ENCODE results near the gene CREB5.

CREB5 gene

GRCh38 chr7:28700790-28701203 is 288.5 kb downstream of the CREB5 start:
- in situ Hi-C loops (cut with MboI; ENCODE audit: low sequenced_read_pairs) = no loop called here

- in situ Hi-C loops (cut with MboI; ENCODE audit: low sequenced_read_pairs) = no loop called here
Measured at GRCh38 chr7:28701731-28702130, 289.4 kb downstream of the CREB5 start.

- in situ Hi-C loops (cut with MboI; ENCODE audit: low sequenced_read_pairs) = no loop called here
Measured at GRCh38 chr7:28702171-28702570, 289.9 kb downstream of the CREB5 start.

- in situ Hi-C loops (cut with MboI; ENCODE audit: low sequenced_read_pairs) = no loop called here
Measured at GRCh38 chr7:28703037-28703765, 290.9 kb downstream of the CREB5 start.

- in situ Hi-C loops (cut with MboI; ENCODE audit: low sequenced_read_pairs) = no loop called here
Measured at GRCh38 chr7:28704706-28705105, 292.4 kb downstream of the CREB5 start.

GRCh38 chr7:28705350-28705749 is 293.0 kb downstream of the CREB5 start:
- in situ Hi-C loops (cut with MboI; ENCODE audit: low sequenced_read_pairs) = no loop called here

- in situ Hi-C loops (cut with MboI; ENCODE audit: low sequenced_read_pairs) = no loop called here
Measured at GRCh38 chr7:28706584-28706983, 294.3 kb downstream of the CREB5 start.

- in situ Hi-C loops (cut with MboI; ENCODE audit: low sequenced_read_pairs) = no loop called here
Measured at GRCh38 chr7:28707291-28707690, 295.0 kb downstream of the CREB5 start.

GRCh38 chr7:28708033-28708951 is 296.0 kb downstream of the CREB5 start:
- in situ Hi-C loops (cut with MboI; ENCODE audit: low sequenced_read_pairs) = no loop called here

- in situ Hi-C loops (cut with MboI; ENCODE audit: low sequenced_read_pairs) = no loop called here
Measured at GRCh38 chr7:28709748-28710147, 297.4 kb downstream of the CREB5 start.

- in situ Hi-C loops (cut with MboI; ENCODE audit: low sequenced_read_pairs) = no loop called here
Measured at GRCh38 chr7:28711114-28711513, 298.8 kb downstream of the CREB5 start.

- in situ Hi-C loops (cut with MboI; ENCODE audit: low sequenced_read_pairs) = no loop called here
Measured at GRCh38 chr7:28714459-28715120, 302.3 kb downstream of the CREB5 start.

GRCh38 chr7:28717445-28718054 is 305.2 kb downstream of the CREB5 start:
- in situ Hi-C loops (cut with MboI; ENCODE audit: low sequenced_read_pairs) = no loop called here

- in situ Hi-C loops (cut with MboI; ENCODE audit: low sequenced_read_pairs) = no loop called here
Measured at GRCh38 chr7:28718055-28718481, 305.8 kb downstream of the CREB5 start.

- in situ Hi-C loops (cut with MboI; ENCODE audit: low sequenced_read_pairs) = no loop called here
Measured at GRCh38 chr7:28718545-28718944, 306.2 kb downstream of the CREB5 start.

- in situ Hi-C loops (cut with MboI; ENCODE audit: low sequenced_read_pairs) = no loop called here
Measured at GRCh38 chr7:28722684-28723083, 310.4 kb downstream of the CREB5 start.

GRCh38 chr7:28723336-28723735 is 311.0 kb downstream of the CREB5 start:
- in situ Hi-C loops (cut with MboI; ENCODE audit: low sequenced_read_pairs) = no loop called here

- in situ Hi-C loops (cut with MboI; ENCODE audit: low sequenced_read_pairs) = no loop called here
Measured at GRCh38 chr7:28724563-28724962, 312.2 kb downstream of the CREB5 start.

- in situ Hi-C loops (cut with MboI; ENCODE audit: low sequenced_read_pairs) = no loop called here
Measured at GRCh38 chr7:28725045-28725642, 312.8 kb downstream of the CREB5 start.

- in situ Hi-C loops (cut with MboI; ENCODE audit: low sequenced_read_pairs) = no loop called here
Measured at GRCh38 chr7:28725911-28726310, 313.6 kb downstream of the CREB5 start.

- in situ Hi-C loops (cut with MboI; ENCODE audit: low sequenced_read_pairs) = no loop called here
Measured at GRCh38 chr7:28726555-28726954, 314.2 kb downstream of the CREB5 start.

Data from HL-60/S4 treated with phorbol 12-myristate 13-acetate at 8.2 ng/mL for 4 days and 3 days (cell line).